ENCODE results near the gene RUNX2. TPM values are rescaled to one million over a fixed set of nuclear protein-coding genes. Genes with fewer than 3 reads are reported as not detected.

Gene RUNX2
- total RNA-seq, 2 experiments from 2014 or later = 2.7 to 3.0 TPM

DNA sequence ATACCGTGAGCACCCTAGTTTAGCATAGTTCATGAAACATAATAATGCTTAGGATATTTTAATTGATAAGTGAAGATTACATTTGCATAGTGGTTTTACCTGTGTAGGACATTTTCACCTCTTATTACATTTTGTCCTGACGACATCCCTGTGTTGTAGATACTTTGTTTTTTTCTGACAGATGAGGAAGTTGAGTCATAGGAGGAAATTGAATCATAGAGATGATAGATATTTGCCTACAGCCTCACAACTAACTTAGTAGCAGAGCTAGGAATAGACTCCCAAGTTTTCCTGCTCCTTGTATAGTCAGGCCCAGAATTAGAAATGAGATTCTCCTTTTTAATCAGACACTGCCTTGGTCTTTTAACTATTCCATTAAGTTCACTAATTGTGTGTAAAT lies 150.1 kb downstream of the RUNX2 start:
- H3K27ac Mint-ChIP-seq = no peak overlapping the region
- no peaks in the 10 kb centered on the region for H3K36me3 Mint-ChIP-seq (ENCODE audit: low read depth)
- ChIA-PET POLR2A (no interaction called here), CTCF (interaction anchor here (1.2 kb wide), 1 partner anchor 236 kb away, joined by 3 read pairs; no protein-coding TSS in a partner anchor)
- DNase-seq = no peak
- H3K9me3 Mint-ChIP-seq (ENCODE audit: insufficient read depth) = no peaks in the 10 kb centered on the region
- H3K27me3 Mint-ChIP-seq (ENCODE audit: low read depth) = no peaks in the 10 kb centered on the region
- ATAC-seq = no peak
- H3K4me3 Mint-ChIP-seq = no peak overlapping the region
- peaks cover 5% of the 10 kb centered on the region for H3K4me1 Mint-ChIP-seq (ENCODE audit: low read depth)

DNA sequence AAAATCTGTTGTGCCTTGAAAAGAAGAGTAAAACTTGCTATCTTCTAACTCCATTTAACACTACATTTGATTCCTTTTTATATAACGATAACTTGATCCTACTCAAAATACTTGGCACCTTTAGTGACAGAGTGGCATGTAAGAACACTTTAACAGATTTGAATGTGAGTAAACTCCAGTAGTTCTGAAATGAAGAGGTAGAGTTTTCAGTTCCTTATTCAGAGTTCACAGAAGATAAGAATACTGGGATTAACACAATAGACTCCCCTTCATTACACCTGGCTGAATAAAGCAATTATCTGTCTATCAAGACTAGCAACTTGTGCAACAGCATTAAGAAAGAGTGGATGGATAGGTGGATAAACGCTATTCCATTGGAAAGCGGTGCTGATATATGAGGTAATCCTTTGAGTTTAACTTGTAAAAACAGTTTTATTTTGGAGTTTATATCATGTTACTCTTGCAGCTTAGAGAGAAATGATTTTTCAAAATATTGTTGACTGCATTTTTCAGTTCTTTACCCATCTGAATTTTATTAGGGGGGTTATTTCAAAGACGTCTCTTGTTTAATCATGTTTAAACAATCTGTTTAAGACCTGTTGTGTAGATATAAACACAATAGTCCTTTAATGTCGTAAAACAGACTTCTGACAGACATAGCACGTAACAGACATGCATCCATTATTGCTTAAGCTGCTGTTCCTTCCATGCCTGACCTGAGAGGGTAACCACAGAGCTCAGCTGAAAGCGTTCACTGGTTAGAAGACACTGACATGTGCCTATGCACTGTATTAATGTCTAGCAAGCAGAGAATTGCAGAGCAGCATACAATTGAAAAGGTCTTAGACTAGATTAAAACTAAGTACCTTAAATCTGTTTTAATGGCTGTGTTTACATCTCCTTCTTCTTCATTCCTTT lies 152.0 kb downstream of the RUNX2 start:
- no peak for DNase-seq
- ChIA-PET POLR2A (interaction anchor here (0.6 kb wide), 1 partner anchor 497 kb away, joined by 3 read pairs; no protein-coding TSS in a partner anchor), CTCF (no interaction called here)
- Mint-ChIP-seq H3K9me3 (ENCODE audit: insufficient read depth) (no peaks in the 10 kb centered on the region), H3K4me1 (ENCODE audit: low read depth) (peaks cover 8% of the 10 kb centered on the region), H3K27ac (no peak overlapping the region), H3K36me3 (ENCODE audit: low read depth) (no peaks in the 10 kb centered on the region), H3K27me3 (ENCODE audit: low read depth) (no peaks in the 10 kb centered on the region), H3K4me3 (no peak overlapping the region)
- ATAC-seq = no peak

DNA sequence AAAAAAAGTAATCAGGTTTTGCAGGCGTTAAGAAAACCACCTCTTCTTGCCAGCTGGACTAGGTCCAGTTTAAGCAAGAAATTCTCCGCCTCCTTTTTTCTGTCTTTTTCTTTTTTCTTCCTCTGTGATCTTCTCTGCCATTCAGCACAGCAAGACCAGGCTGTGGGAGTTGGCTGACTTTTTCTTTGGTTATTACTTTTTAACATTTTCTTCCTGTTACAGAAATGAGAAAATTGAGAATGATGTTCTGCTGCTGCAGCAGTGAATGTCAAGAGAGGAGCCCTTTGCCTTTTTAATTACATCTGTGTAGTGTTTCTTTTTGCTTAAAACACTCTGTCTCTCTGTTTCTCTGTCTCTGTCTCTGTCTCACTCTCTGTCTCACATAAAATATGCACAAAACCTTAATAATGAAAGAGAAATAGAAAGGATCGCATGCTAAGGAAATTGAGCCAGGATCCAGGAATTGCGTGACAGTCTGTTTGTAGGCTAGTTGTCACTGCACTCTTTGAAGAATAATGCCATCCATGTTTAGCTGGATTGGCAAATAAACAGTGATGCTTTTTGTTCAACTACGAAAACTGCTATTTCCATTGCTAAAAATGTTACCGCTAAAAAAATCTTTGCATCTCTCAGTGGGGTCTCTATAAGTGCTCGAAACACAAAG lies 152.8 kb downstream of the RUNX2 start:
- ChIA-PET CTCF (interaction anchor here (2.0 kb wide), 1 partner anchor 1005 kb away, joined by 5 read pairs; no protein-coding TSS in a partner anchor), POLR2A (no interaction called here)
- Mint-ChIP-seq H3K36me3 (ENCODE audit: low read depth) (no peaks in the 10 kb centered on the region), H3K4me3 (no peak overlapping the region), H3K27ac (no peak overlapping the region), H3K4me1 (ENCODE audit: low read depth) (peaks cover 8% of the 10 kb centered on the region), H3K9me3 (ENCODE audit: insufficient read depth) (no peaks in the 10 kb centered on the region), H3K27me3 (ENCODE audit: low read depth) (no peaks in the 10 kb centered on the region)
- DNase-seq (no peak), ATAC-seq (no peak)

DNA sequence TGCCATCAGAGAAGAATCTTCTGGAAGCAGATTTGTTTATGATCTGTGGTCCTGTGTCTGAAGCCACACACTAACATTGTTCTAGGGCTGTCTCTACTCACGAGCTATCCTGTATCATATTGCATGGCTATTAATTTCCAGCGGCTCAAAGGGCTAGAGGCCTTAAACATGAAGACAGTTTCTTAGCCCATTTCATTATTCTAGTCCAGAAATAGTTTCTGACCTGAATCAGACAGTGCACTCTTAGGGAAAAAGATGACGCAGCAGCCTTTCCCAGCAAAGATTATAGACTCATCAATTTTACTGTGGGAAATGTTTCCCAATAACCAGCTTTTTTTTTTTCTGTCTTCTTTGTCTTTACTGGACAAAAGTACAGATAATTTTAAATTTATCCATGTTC lies 154.9 kb downstream of the RUNX2 start:
- DNase-seq (no peak), ATAC-seq (no peak)
- ChIA-PET POLR2A (no interaction called here), CTCF (interaction anchor here (1.4 to 1.8 kb wide), 3 partner anchors 14 to 232 kb away, joined by 3 to 4 read pairs (median 3); no protein-coding TSS in a partner anchor)
- Mint-ChIP-seq H3K27ac (no peak overlapping the region), H3K4me1 (ENCODE audit: low read depth) (peaks cover 21% of the 10 kb centered on the region), H3K36me3 (ENCODE audit: low read depth) (no peaks in the 10 kb centered on the region), H3K27me3 (ENCODE audit: low read depth) (no peaks in the 10 kb centered on the region), H3K4me3 (no peak overlapping the region), H3K9me3 (ENCODE audit: insufficient read depth) (no peaks in the 10 kb centered on the region)

DNA sequence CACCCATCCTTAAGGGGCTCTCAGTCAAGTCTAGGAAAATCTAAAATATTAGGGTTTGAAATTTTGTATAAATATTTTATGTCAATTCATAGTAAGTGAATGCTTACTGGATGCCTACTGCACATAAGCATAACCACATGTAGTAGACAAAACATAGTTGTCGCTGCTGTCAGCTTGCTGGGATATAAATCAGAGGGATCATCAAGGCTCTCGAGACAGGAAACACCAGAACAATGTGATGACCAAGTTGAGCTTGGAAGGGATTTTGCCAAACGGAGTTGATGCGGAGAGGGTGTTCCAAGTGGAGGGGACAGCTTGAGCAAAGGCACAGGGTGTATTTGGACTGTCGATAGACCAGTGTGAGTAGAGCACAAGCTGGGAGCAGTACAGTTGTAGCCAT lies 155.4 kb downstream of the RUNX2 start:
- Mint-ChIP-seq H3K9me3 (ENCODE audit: insufficient read depth) (no peaks in the 10 kb centered on the region), H3K27me3 (ENCODE audit: low read depth) (no peaks in the 10 kb centered on the region), H3K36me3 (ENCODE audit: low read depth) (no peaks in the 10 kb centered on the region), H3K4me1 (ENCODE audit: low read depth) (peaks cover 24% of the 10 kb centered on the region), H3K4me3 (no peak overlapping the region), H3K27ac (no peak overlapping the region)
- CTCF ChIA-PET = interaction anchor here (1.4 to 1.8 kb wide), 3 partner anchors 15 to 231 kb away, joined by 3 to 4 read pairs (median 3); no protein-coding TSS in a partner anchor
- POLR2A ChIA-PET = no interaction called here
- no peak for ATAC-seq
- DNase-seq = no peak

DNA sequence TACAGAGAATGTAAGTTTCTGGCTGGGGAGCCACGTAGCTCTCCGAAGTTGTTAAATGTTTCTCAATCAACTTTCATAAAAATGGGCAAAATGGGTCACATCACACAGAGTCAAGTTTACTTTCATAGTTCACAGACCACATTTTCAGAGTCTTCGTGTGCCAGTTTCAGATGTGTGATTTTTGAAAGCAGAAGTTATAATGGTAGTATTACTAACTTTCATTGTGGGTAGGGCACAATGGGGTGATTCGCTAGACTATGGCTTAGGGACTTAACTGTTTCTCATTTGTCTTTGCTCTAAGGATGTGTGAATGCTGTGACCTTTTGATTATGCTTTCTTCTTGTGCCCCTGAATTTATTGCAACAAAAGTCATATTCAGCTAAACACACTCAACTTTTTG lies 158.6 kb downstream of the RUNX2 start:
- H3K4me1 Mint-ChIP-seq (ENCODE audit: low read depth) = peaks cover 32% of the 10 kb centered on the region
- CTCF ChIA-PET = interaction anchor here (1.2 to 1.7 kb wide), 3 partner anchors 17 to 315 kb away, joined by 4 to 5 read pairs (median 4); no protein-coding TSS in a partner anchor
- H3K27me3 Mint-ChIP-seq (ENCODE audit: low read depth) = no peaks in the 10 kb centered on the region
- no peak overlapping the region for H3K27ac Mint-ChIP-seq
- no peaks in the 10 kb centered on the region for H3K9me3 Mint-ChIP-seq (ENCODE audit: insufficient read depth)
- H3K4me3 Mint-ChIP-seq = no peak overlapping the region
- POLR2A ChIA-PET = no interaction called here
- no peaks in the 10 kb centered on the region for H3K36me3 Mint-ChIP-seq (ENCODE audit: low read depth)
- ATAC-seq = no peak
- DNase-seq = no peak

DNA sequence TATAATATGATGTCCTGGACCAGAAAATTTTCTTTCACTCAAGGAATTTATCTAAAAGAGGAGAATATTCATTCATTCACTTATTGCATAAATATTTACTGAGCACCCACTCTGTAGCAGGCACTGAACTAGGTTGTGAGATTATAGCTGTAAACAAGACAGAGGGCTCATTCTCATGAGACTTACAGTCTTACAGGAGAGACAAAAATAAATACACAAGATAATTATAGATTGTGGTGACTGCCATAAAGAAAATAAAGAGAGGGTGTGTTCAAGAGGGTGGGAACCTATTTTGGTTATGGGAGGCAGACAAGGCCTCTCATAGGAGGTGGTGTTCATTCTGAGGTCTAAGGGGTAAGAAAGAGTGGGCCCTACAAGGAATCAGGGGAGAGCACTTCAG lies 159.5 kb downstream of the RUNX2 start:
- DNase-seq (no peak), ATAC-seq (no peak)
- Mint-ChIP-seq H3K36me3 (ENCODE audit: low read depth) (no peaks in the 10 kb centered on the region), H3K4me3 (no peak overlapping the region), H3K9me3 (ENCODE audit: insufficient read depth) (no peaks in the 10 kb centered on the region), H3K4me1 (ENCODE audit: low read depth) (peaks cover 32% of the 10 kb centered on the region), H3K27ac (no peak overlapping the region), H3K27me3 (ENCODE audit: low read depth) (no peaks in the 10 kb centered on the region)
- ChIA-PET POLR2A (no interaction called here), CTCF (interaction anchor here (1.2 to 1.7 kb wide), 3 partner anchors 18 to 314 kb away, joined by 4 to 5 read pairs (median 4); no protein-coding TSS in a partner anchor)

DNA sequence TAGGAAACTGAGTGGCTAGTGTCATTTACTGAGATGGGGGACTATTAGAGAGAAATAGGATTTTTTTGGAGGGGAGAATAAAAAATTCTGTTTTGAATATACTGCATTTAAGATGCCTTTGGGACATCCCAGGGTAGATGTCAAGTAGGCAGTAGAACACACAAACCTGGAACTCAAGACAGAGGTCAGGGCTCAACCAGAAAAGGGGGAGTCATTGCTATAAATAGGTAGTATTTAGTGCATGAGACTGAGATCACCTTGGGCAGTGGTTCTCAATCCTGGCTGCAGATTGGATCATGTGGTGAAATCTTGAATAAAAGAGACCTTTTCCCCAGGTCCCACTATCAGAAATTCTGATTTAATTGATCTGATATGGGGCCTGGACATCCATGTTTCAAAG lies 160.1 kb downstream of the RUNX2 start:
- ATAC-seq = no peak
- H3K27me3 Mint-ChIP-seq (ENCODE audit: low read depth) = no peaks in the 10 kb centered on the region
- no peak overlapping the region for H3K27ac Mint-ChIP-seq
- no peak for DNase-seq
- no peaks in the 10 kb centered on the region for H3K36me3 Mint-ChIP-seq (ENCODE audit: low read depth)
- peaks cover 33% of the 10 kb centered on the region for H3K4me1 Mint-ChIP-seq (ENCODE audit: low read depth)
- no peak overlapping the region for H3K4me3 Mint-ChIP-seq
- H3K9me3 Mint-ChIP-seq (ENCODE audit: insufficient read depth) = no peaks in the 10 kb centered on the region
- ChIA-PET CTCF (interaction anchor here (1.7 kb wide), 1 partner anchor 19 kb away, joined by 5 read pairs; no protein-coding TSS in a partner anchor), POLR2A (no interaction called here)

DNA sequence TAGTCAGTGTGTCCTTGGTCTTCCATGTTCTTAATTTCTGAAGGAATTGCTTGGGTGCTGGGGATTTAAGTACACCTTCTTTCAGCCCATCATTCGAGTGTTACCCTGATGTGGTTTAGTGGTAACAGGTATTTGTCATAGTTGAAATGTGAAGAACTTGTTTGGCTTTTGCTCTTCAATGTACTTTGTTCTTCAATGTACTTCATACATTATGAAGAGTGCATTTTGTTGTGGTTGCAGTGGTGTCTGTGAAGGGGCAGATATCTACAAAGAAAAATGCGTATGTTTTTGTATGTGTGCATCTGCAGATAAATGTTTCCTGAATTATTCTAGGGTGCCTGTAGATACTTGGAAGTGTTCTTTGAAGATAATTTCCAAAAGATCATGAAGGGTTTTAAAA lies 160.8 kb downstream of the RUNX2 start:
- H3K9me3 Mint-ChIP-seq (ENCODE audit: insufficient read depth) = no peaks in the 10 kb centered on the region
- H3K4me1 Mint-ChIP-seq (ENCODE audit: low read depth) = peaks cover 35% of the 10 kb centered on the region
- no peak overlapping the region for H3K27ac Mint-ChIP-seq
- POLR2A ChIA-PET = no interaction called here
- ATAC-seq (peak; percentile 76), DNase-seq (peak; percentile 48)
- no peaks in the 10 kb centered on the region for H3K27me3 Mint-ChIP-seq (ENCODE audit: low read depth)
- H3K36me3 Mint-ChIP-seq (ENCODE audit: low read depth) = peaks cover 1% of the 10 kb centered on the region
- H3K4me3 Mint-ChIP-seq = no peak overlapping the region
- CTCF ChIA-PET = interaction anchor here (1.1 kb wide), 1 partner anchor 27 kb away, joined by 3 read pairs; no protein-coding TSS in a partner anchor

DNA sequence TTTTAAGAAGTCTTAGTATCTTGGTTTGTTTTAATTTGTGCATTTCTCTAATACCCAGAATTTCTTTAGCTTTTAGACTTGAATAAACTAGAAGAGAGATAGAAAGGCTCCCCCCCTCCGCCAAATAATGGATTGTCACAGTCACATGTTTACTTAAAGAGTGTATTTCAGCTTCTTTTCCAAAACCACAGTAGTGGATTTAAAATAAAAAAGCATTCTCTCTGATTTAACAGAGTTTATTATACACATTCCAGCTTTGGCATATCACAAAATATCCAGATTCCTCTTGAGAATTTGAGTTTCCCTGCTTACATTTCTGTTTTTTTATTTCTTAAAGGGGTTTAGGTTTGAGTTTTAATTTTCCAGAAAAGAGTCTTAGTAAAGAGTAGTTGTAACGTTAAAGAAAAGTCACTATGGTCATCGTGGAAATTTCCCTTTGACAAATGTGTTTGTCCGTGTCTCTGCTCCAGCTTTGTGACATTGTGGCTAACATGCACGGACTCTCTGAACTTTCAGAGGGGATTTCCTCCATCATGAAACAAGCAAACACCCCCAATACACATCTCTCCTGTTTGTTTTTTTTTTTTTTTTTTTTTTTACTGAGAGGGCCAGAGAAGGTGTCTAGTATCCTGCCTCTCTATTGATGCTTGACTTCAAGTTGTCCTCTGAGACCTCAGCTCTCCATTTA lies 163.1 kb downstream of the RUNX2 start:
- Mint-ChIP-seq H3K9me3 (ENCODE audit: insufficient read depth) (no peaks in the 10 kb centered on the region), H3K36me3 (ENCODE audit: low read depth) (peaks cover 15% of the 10 kb centered on the region), H3K27ac (no peak overlapping the region), H3K4me3 (no peak overlapping the region), H3K4me1 (ENCODE audit: low read depth) (peaks cover 54% of the 10 kb centered on the region), H3K27me3 (ENCODE audit: low read depth) (no peaks in the 10 kb centered on the region)
- ATAC-seq (no peak), DNase-seq (no peak)
- ChIA-PET POLR2A (no interaction called here), CTCF (interaction anchor here (1.1 to 1.5 kb wide), 2 partner anchors 224 to 860 kb away, joined by 3 read pairs; no protein-coding TSS in a partner anchor)

DNA sequence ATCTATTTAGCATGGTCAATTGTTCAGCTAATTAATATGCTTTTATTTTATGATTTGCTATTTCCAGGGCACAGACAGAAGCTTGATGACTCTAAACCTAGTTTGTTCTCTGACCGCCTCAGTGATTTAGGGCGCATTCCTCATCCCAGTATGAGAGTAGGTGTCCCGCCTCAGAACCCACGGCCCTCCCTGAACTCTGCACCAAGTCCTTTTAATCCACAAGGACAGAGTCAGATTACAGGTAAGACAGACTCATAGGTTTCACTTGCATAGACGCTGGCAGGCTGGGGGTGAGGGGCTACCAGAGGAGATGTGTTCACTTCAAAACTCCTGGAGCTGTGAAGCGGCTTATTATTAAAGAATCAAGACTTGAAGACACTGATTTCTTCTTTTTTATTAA lies 163.7 kb downstream of the RUNX2 start:
- no peaks in the 10 kb centered on the region for H3K27me3 Mint-ChIP-seq (ENCODE audit: low read depth)
- ATAC-seq = no peak
- CTCF ChIA-PET = interaction anchor here (1.1 to 1.5 kb wide), 2 partner anchors 223 to 861 kb away, joined by 3 read pairs; no protein-coding TSS in a partner anchor
- H3K9me3 Mint-ChIP-seq (ENCODE audit: insufficient read depth) = no peaks in the 10 kb centered on the region
- H3K27ac Mint-ChIP-seq = no peak overlapping the region
- no peak for DNase-seq
- H3K36me3 Mint-ChIP-seq (ENCODE audit: low read depth) = peaks cover 17% of the 10 kb centered on the region
- H3K4me1 Mint-ChIP-seq (ENCODE audit: low read depth) = peaks cover 57% of the 10 kb centered on the region
- no peak overlapping the region for H3K4me3 Mint-ChIP-seq
- POLR2A ChIA-PET = no interaction called here

Measured in activated CD8-positive, alpha-beta T cell treated with anti-CD3 and anti-CD28 coated beads, Interleukin-2, amount 10 ng/mL, durations not matched to agents 7 days and 5 days (primary cell).